Spinal cord (tissue), 10 donors: Measurements from ENCODE around the gene KNSTRN. TPM values are rescaled to one million over a fixed set of nuclear protein-coding genes. Genes with fewer than 3 reads are reported as not detected.

ENCODE experiments used
- DNase-seq, 6 donors: peaks; one replicate each; pipeline versions ENCODE4 v3.0.0 to v3.0.0-alpha.2; 2013 to 2015; ENCODE audit warnings: low spot score in 6 of 6, low read depth in 4 of 6
- H3K27ac ChIP-seq: one replicate; pipeline ENCODE4 v1.5.1; 2013; ENCODE audit warnings: low read depth, low read length, control low read depth
- H3K27me3 ChIP-seq: one replicate; pipeline ENCODE4 v1.6.1; 2013; ENCODE audit warnings: low read length; ENCODE audit not compliant: control insufficient read depth, insufficient read depth
- H3K36me3 ChIP-seq: one replicate; pipeline ENCODE4 v1.6.1; 2013; ENCODE audit warnings: low read length; ENCODE audit not compliant: control insufficient read depth, insufficient read depth
- H3K4me1 ChIP-seq: one replicate; pipeline ENCODE4 v1.6.1; 2013; ENCODE audit warnings: low read length; ENCODE audit not compliant: control insufficient read depth, insufficient read depth
- H3K4me3 ChIP-seq: one replicate; pipeline ENCODE4 v1.5.1; 2013; ENCODE audit warnings: low read depth, low read length, control low read depth
- H3K9me3 ChIP-seq: one replicate; pipeline ENCODE4 v1.6.1; 2013; ENCODE audit warnings: low read length; ENCODE audit not compliant: control insufficient read depth, insufficient read depth
- WGBS: methylation state at CpG from one replicate; pipeline ENCODE4 v1.1.5; 2013; ENCODE audit warnings: missing lambda C conversion rate; ENCODE audit not compliant: insufficient coverage; 5-methylcytosine and 5-hydroxymethylcytosine counted together
- polyA plus RNA-seq, 2 donors: library from polyadenylated mRNA; unstranded; fragments of 120-200 nt; gene quantifications; one replicate each; pipeline ENCODE4 v1.2.1, GENCODE V29; 2013; ENCODE audit not compliant: insufficient read length in 2 of 2
- total RNA-seq, 2 donors: library from RNA; depleted of rRNA in 1 of 2; stranded (reverse); fragments of 120-200 nt in 1 of 2; fragments of >200 nt in 1 of 2; gene quantifications; one replicate each; pipeline versions ENCODE4 v1.2.3 to v1.2.4, GENCODE V29; 2013 to 2014
- donor health status: healthy.

The KNSTRN gene
- total and polyA plus RNA-seq, 4 donors: 30.1 to 36.2 (median 32.4) TPM

GRCh38 chr15:40436892-40437751 lies 54.6 kb downstream of the KNSTRN start:
- 2% methylated on average over 10 of the region's 17 CpGs for WGBS
- no peaks in the 10 kb centered on the region for H3K9me3 ChIP-seq
- H3K4me3 ChIP-seq: peak overlapping the region; percentile 41
- peak in 1 of 6 donors; percentile 33 for DNase-seq
- H3K4me1 ChIP-seq: peaks cover 53% of the 10 kb centered on the region
- peaks cover 62% of the 10 kb centered on the region for H3K27me3 ChIP-seq
- no peaks in the 10 kb centered on the region for H3K36me3 ChIP-seq
- no peak overlapping the region for H3K27ac ChIP-seq

GRCh38 chr15:40437752-40438687 lies 55.5 kb downstream of the KNSTRN start:
- no peaks in the 10 kb centered on the region for H3K9me3 ChIP-seq
- DNase-seq: no peak
- no peaks in the 10 kb centered on the region for H3K36me3 ChIP-seq
- no peak overlapping the region for H3K27ac ChIP-seq
- H3K27me3 ChIP-seq: peaks cover 62% of the 10 kb centered on the region
- H3K4me3 ChIP-seq: no peak overlapping the region
- 27% methylated on average over 18 of the region's 21 CpGs for WGBS
- H3K4me1 ChIP-seq: peaks cover 60% of the 10 kb centered on the region

GRCh38 chr15:40438712-40439111 lies 56.2 kb downstream of the KNSTRN start:
- Histone ChIP-seq H3K9me3 (no peaks in the 10 kb centered on the region), H3K27ac (no peak overlapping the region), H3K27me3 (peaks cover 62% of the 10 kb centered on the region), H3K4me1 (peaks cover 65% of the 10 kb centered on the region), H3K4me3 (no peak overlapping the region), H3K36me3 (no peaks in the 10 kb centered on the region)
- no peak for DNase-seq
- WGBS: 64% methylated on average over 9 of the region's 12 CpGs

- DNase-seq: peak in 1 of 6 donors; percentile 31
- Histone ChIP-seq H3K4me3 (peak overlapping the region; percentile 56), H3K27me3 (peaks cover 59% of the 10 kb centered on the region), H3K27ac (no peak overlapping the region), H3K9me3 (no peaks in the 10 kb centered on the region), H3K4me1 (peaks cover 65% of the 10 kb centered on the region), H3K36me3 (no peaks in the 10 kb centered on the region)
- WGBS: 9% methylated on average over 8 of the region's 15 CpGs
Measured at GRCh38 chr15:40439461-40439959, 57.0 kb downstream of the KNSTRN start.

- peak in 2 of 6 donors; percentile 35 to 38 for DNase-seq
- Histone ChIP-seq H3K4me1 (peaks cover 64% of the 10 kb centered on the region), H3K27ac (no peak overlapping the region), H3K36me3 (no peaks in the 10 kb centered on the region), H3K27me3 (peaks cover 52% of the 10 kb centered on the region), H3K9me3 (no peaks in the 10 kb centered on the region), H3K4me3 (peak overlapping the region; percentile 56)
- under 1% methylated on average over 25 of the region's 35 CpGs for WGBS
Measured at GRCh38 chr15:40439960-40440742, 57.6 kb downstream of the KNSTRN start.

- peaks cover 64% of the 10 kb centered on the region for H3K4me1 ChIP-seq
Measured at GRCh38 chr15:40440743-40441564, 58.4 kb downstream of the KNSTRN start, which contains the start of gene BAHD1. TSS of gene BAHD1 (plus strand) at chr15:40440953. CDS start at chr15:40458465, 17,512 bp downstream.

GRCh38 chr15:40441565-40442531 lies 59.3 kb downstream of the KNSTRN start:
- Histone ChIP-seq H3K36me3 (no peaks in the 10 kb centered on the region), H3K4me3 (peak overlapping the region; percentile 57), H3K4me1 (peaks cover 58% of the 10 kb centered on the region), H3K27ac (no peak overlapping the region), H3K9me3 (no peaks in the 10 kb centered on the region), H3K27me3 (peaks cover 35% of the 10 kb centered on the region)
- under 1% methylated on average over 118 of the region's 119 CpGs for WGBS
- DNase-seq: peak in 2 of 6 donors; percentile 38 to 40

More at GRCh38 chr15:40440743-40441564, 58.4 kb downstream of the KNSTRN start, which contains the start of gene BAHD1:
- under 1% methylated on average over 116 of the region's 119 CpGs for WGBS
- DNase-seq: peak; percentile 72 to 98 (median 90)
- Histone ChIP-seq H3K4me3 (peak within 1 kb of the TSS; percentile 57), H3K9me3 (no peaks in the 10 kb centered on the region), H3K36me3 (no peaks in the 10 kb centered on the region), H3K27me3 (peaks cover 44% of the 10 kb centered on the region), H3K27ac (no peak within 1 kb of the TSS)
